ENCODE measurements around the gene TTC36. TPM values are rescaled to one million over a fixed set of nuclear protein-coding genes. Genes with fewer than 3 reads are reported as not detected.
"Not testable (repeated sequence)": the region's sequence is repeated elsewhere in the genome, so short reads cannot be mapped to it uniquely, and the experiment has no call there.

The TTC36 gene
- total RNA-seq, result 1.1 and 1.2 TPM in 2 replicates

GRCh38 chr11:118527109-118527508 is at the start of gene TTC36:
Gene TTC36 (plus strand): TSS chr11:118527474. CDS start chr11:118527495, 21 bp downstream.
- DNase-seq (ENCODE audit: insufficient read length, low spot score, missing footprints), result peak; percentile 81
- H3K4me1 ChIP-seq (ENCODE audit: insufficient read depth, low read length), result peaks cover 11% of the 10 kb centered on the region
- no peak within 1 kb of the TSS for H3K4me2 ChIP-seq (ENCODE audit: insufficient read depth, low read length)

DNA sequence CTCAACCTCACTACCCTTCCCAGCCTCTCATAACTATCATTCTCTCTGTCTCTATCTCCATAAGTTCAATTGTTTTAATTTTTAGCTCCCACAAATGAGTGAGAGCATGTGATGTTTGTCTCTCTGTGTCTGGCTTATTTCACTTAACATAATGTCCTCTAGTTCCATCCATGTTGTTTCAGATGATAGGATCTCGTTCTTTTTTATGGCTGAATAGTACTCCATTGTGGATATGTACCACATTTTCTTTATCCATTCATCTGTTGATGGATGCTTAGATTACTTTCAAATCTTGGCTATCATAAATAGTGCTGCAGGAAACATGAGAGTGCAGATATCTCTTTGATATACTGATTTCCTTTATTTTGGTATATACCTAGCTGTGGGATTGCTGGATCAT is 46.0 kb upstream of the TTC36 start:
- not testable (repeated sequence) for H3K27ac ChIP-seq (ENCODE audit: low read depth, low read length); H3K79me2 ChIP-seq (ENCODE audit: insufficient read depth, low read length); H2AFZ ChIP-seq (ENCODE audit: low read length); H3K4me3 ChIP-seq (ENCODE audit: insufficient read depth, low read length); H3K4me2 ChIP-seq (ENCODE audit: insufficient read depth, low read length); H4K20me1 ChIP-seq (ENCODE audit: insufficient read depth, low read length); DNase-seq (ENCODE audit: insufficient read length, low spot score, missing footprints); H3K27me3 ChIP-seq (ENCODE audit: insufficient read depth, low read length); H3K9me3 ChIP-seq (ENCODE audit: low read depth, low read length); H3K4me1 ChIP-seq (ENCODE audit: insufficient read depth, low read length)
- H3K36me3 ChIP-seq (ENCODE audit: insufficient read depth, low read length), result peaks cover 80% of the 10 kb centered on the region

More at GRCh38 chr11:118527109-118527508, at the start of gene TTC36:
- no peak within 1 kb of the TSS for H3K4me3 ChIP-seq (ENCODE audit: insufficient read depth, low read length)
- no peaks in the 10 kb centered on the region for H3K79me2 ChIP-seq (ENCODE audit: insufficient read depth, low read length)
- no peaks in the 10 kb centered on the region for H3K27me3 ChIP-seq (ENCODE audit: insufficient read depth, low read length)
- no peaks in the 10 kb centered on the region for H3K9me3 ChIP-seq (ENCODE audit: low read depth, low read length)
- H4K20me1 ChIP-seq (ENCODE audit: insufficient read depth, low read length), result peaks cover 4% of the 10 kb centered on the region
- no peak for TF ChIP-seq CTCF (IDR thresholded peaks at IDR 0.05; ENCODE audit: extremely low read depth, low read depth, low read length)
- H2AFZ ChIP-seq (ENCODE audit: low read length), result no peak within 1 kb of the TSS
- H3K27ac ChIP-seq (ENCODE audit: low read depth, low read length), result no peak within 1 kb of the TSS
- peaks cover 32% of the 10 kb centered on the region for H3K36me3 ChIP-seq (ENCODE audit: insufficient read depth, low read length)

GRCh38 chr11:118484405-118484804 is 42.9 kb upstream of the TTC36 start:
- peaks cover 66% of the 10 kb centered on the region for H3K36me3 ChIP-seq (ENCODE audit: insufficient read depth, low read length)
- H3K4me3 ChIP-seq (ENCODE audit: insufficient read depth, low read length), result no peak overlapping the region
- H3K79me2 ChIP-seq (ENCODE audit: insufficient read depth, low read length), result no peaks in the 10 kb centered on the region
- H3K4me2 ChIP-seq (ENCODE audit: insufficient read depth, low read length), result no peak overlapping the region
- no peaks in the 10 kb centered on the region for H4K20me1 ChIP-seq (ENCODE audit: insufficient read depth, low read length)
- H3K27ac ChIP-seq (ENCODE audit: low read depth, low read length), result no peak overlapping the region
- no peak for DNase-seq (ENCODE audit: insufficient read length, low spot score, missing footprints)
- no peaks in the 10 kb centered on the region for H3K9me3 ChIP-seq (ENCODE audit: low read depth, low read length)
- H3K4me1 ChIP-seq (ENCODE audit: insufficient read depth, low read length), result no peaks in the 10 kb centered on the region
- no peak for TF ChIP-seq CTCF (IDR thresholded peaks at IDR 0.05; ENCODE audit: extremely low read depth, low read depth, low read length)
- no peaks in the 10 kb centered on the region for H3K27me3 ChIP-seq (ENCODE audit: insufficient read depth, low read length)
- no peak overlapping the region for H2AFZ ChIP-seq (ENCODE audit: low read length)

DNA sequence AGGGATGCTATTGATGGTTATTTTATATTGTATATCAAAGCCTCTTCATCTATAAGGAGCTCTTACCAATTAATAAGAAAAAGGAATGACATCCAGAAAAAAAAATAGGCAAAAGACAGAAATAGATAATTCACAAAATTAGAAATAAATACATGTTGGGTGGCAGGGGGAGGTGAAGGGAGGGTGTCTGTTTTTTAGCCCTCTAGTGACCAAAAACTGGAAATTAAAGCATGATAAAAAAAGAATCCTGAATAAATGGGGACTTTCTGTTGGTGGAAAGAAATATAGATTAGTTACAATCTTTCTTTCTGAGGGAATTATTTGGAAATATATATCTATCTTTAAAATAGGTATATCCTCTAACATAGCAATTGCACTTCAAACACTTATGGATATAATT is 42.0 kb upstream of the TTC36 start:
- TF ChIP-seq CTCF (IDR thresholded peaks at IDR 0.05; ENCODE audit: extremely low read depth, low read depth, low read length), result peak; percentile 21
- Histone ChIP-seq H3K79me2 (ENCODE audit: insufficient read depth, low read length) (no peaks in the 10 kb centered on the region), H3K4me1 (ENCODE audit: insufficient read depth, low read length) (no peaks in the 10 kb centered on the region), H3K36me3 (ENCODE audit: insufficient read depth, low read length) (peaks cover 66% of the 10 kb centered on the region), H3K4me3 (ENCODE audit: insufficient read depth, low read length) (no peak overlapping the region), H3K4me2 (ENCODE audit: insufficient read depth, low read length) (no peak overlapping the region), H3K27ac (ENCODE audit: low read depth, low read length) (no peak overlapping the region), H3K27me3 (ENCODE audit: insufficient read depth, low read length) (no peaks in the 10 kb centered on the region), H3K9me3 (ENCODE audit: low read depth, low read length) (no peaks in the 10 kb centered on the region), H2AFZ (ENCODE audit: low read length) (no peak overlapping the region), H4K20me1 (ENCODE audit: insufficient read depth, low read length) (no peaks in the 10 kb centered on the region)
- no peak for DNase-seq (ENCODE audit: insufficient read length, low spot score, missing footprints)

Measured in osteoblast (primary cell).